Epidermal melanocyte (primary cell): ENCODE data around the gene TFCP2L1.
"Not testable (repeated sequence)": the region's sequence is repeated elsewhere in the genome, so short reads cannot be mapped to it uniquely, and the experiment has no call there.

Experiments
- DNase-seq: peaks from one replicate; pipeline ENCODE4 v3.0.0; 2011; ENCODE audit warnings: low spot score; ENCODE audit not compliant: insufficient read length

TFCP2L1 gene

GRCh38 chr2:121284463-121285449 is at the start of gene TFCP2L1:
TSS of gene TFCP2L1 (minus strand) at chr2:121285202. CDS start at chr2:121285109, 93 bp downstream.
- DNase-seq = no peak

DNA sequence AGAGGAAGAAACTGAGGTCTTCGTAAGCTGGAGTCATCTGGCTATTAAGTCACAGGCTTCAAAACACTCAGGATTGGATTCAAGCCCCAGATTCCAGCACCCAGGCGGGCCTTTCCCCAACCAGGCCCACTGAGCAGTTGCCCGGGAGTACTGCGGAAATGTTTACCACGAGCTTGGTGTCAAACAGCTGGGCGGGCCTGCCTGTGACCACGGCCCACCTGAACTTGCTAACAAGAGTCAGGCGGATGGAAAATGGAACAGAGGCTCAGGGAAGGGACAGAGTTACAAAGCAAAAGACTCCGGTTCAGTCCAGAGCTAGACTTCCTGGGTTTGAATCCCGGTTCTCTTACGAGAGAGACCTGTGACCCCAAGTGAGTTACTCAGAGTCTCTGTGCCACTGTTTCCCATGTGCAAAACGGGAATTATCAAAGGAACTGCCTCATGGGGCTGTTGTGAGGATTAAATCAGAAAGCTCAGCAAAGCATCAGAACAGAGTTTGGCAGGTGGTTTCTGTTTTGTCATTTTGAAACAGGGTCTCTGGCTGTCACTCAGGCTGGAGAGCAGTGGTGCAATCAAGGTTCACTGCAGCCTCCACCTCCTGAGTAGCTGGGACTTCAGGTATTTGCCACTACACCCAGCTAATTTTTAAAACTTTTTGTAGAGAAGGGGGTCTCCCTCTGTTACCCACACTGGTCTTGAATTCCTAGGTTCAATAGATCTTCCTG is 49.0 kb upstream of the TFCP2L1 start:
- no peak for DNase-seq

GRCh38 chr2:121333231-121333630 is 48.2 kb upstream of the TFCP2L1 start:
- no peak for DNase-seq

DNA sequence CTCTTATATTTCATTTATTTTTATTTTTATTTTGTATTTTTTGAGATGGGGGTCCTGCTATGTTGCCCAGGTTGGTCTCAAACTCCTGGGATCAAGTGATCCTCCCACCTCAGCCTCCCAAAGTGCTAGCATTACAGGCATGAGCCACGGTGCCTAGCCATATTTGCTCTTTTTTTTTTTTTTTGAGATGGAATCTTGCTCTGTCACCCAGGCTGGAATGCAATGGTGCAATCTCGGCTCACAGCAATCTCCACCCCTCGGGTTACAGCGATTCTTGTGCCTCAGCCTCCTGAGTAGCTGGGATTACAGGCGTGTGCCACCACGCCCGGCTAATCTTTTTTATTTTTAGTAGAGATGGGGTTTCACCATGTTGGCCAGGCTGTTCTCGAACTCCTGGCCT is 46.3 kb upstream of the TFCP2L1 start:
- not testable (repeated sequence) for DNase-seq

GRCh38 chr2:121330921-121331320 is 45.9 kb upstream of the TFCP2L1 start:
- DNase-seq = no peak

GRCh38 chr2:121329786-121330185 is 44.8 kb upstream of the TFCP2L1 start:
- no peak for DNase-seq

DNA sequence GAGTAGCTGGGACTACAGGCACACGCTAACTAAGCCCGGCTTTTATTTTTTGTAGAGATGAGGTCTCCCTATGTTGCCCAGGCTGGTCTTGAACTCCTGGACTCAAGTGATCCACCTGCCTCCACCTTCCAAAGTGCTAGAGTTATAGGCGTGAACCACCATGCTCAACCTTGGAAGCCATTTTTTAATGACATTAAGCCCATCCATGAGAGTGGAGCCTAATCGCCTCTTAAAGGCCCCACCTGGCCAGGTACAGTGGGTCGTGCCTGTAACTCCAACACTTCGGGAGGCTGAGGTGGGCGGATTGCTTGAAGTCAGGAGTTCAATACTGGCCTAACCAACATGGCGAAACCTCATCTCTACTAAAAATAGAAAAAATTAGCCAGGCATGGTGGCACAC is 41.6 kb upstream of the TFCP2L1 start:
- no peak for DNase-seq

- DNase-seq = no peak
These were observed 39.6 kb upstream of the TFCP2L1 start for GRCh38 chr2:121324601-121325000.

- DNase-seq = no peak
These were observed 36.5 kb upstream of the TFCP2L1 start for GRCh38 chr2:121321476-121321875.

GRCh38 chr2:121319941-121320340 is 34.9 kb upstream of the TFCP2L1 start:
- no peak for DNase-seq

DNA sequence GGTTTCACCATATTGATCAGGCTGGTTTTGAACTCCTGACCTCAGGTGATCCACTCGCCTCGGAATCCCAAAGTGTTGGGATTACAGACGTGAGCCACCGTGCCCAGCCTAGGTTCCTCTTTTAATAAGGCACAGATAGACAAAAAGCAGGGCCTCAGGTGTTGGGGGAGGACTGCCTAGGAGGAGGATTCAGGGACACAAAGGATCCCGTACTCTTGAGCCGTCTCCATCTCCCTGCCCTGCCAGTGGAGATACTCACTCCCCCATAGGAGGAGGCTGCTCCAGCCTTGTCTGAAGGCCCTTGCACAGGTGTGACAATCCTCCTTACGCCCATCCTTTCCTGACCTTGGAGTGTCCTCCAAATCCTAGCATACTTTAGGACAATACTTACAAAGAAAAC is 32.0 kb upstream of the TFCP2L1 start:
- DNase-seq = no peak

DNA sequence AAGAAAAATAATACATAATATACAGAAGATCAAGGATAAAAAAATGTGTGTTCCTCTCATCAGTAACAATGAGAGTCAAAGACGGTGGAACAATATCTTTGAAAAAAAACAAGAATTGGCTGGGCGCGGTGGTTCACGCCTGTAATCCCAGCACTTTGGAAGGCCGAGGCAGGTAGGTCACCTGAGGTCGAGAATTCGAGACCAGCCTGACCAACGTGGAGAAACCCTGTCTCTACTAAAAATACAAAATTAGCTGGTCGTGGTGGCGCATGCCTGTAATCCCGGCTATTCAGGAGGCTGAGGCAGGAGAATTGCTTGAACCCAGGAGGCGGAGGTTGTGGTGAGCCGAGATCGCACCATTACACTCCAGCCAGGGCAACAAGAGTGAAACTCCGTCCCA is 28.7 kb upstream of the TFCP2L1 start:
- DNase-seq = not testable (repeated sequence)

GRCh38 chr2:121309801-121310200 is 24.8 kb upstream of the TFCP2L1 start:
- no peak for DNase-seq

- no peak for DNase-seq
These were observed 24.3 kb upstream of the TFCP2L1 start for GRCh38 chr2:121309323-121309722.

- DNase-seq = no peak
These were observed 22.0 kb upstream of the TFCP2L1 start for GRCh38 chr2:121307048-121307447.

DNA sequence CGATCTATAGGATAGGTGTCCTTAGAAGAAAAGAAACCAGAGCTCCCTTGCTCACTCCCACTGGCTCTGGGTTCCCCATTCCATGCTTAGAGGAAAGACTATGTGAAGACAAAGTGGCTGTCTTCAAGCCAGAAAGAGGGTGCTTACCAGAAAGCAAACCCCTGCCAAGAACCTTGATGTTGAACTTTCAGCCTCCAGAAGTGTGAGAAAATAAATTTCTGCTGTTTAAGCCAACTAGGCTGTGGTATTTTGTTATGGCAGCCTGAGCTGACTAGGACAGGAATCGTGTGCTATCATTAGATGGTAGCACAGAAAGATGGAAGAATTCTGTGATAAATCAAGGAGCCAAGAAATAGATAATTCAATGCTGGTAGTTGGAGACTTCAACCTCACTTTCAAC is 19.9 kb upstream of the TFCP2L1 start:
- DNase-seq = no peak

GRCh38 chr2:121303531-121304263 is 18.7 kb upstream of the TFCP2L1 start:
- no peak for DNase-seq

GRCh38 chr2:121301190-121301589 is 16.2 kb upstream of the TFCP2L1 start:
- not testable (repeated sequence) for DNase-seq

DNA sequence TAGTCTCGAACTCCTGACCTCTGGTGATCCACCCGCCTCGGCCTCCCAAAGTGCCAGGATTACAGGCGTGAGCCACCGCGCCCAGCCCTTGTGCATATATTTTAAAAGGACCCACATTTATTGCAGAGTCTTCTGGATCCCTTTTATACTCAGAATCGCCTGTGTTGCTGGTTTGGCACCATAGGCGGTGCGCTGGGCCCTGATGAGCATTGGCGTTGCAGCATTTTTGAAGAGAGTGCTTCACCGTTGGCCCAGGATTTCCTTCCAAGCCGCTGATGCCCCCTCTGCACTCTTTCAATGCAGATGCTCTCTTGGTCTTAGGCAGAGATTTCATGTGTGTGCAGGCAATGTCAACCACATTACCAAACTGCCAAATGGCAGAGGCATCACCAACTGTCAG is 13.5 kb upstream of the TFCP2L1 start:
- DNase-seq = no peak

DNA sequence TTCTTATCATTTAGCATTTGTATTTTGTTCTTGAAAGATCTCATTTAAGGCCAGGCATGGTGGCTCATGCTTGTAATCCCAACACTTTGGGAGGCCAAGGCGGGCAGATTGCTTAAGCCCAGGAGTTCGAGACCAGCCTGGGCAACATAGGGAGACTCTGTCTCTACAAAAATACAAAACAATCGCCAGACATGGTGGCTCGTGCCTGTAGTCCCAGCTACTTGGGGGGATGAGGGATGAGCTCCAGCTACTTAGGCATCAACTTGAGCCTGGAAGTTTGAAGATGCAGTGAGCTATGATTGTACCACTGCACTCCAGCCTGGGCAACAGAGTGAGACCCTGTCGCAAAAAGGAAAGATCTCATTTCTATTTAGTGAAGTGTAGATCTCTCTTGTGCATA is 12.9 kb upstream of the TFCP2L1 start:
- DNase-seq = not testable (repeated sequence)

DNA sequence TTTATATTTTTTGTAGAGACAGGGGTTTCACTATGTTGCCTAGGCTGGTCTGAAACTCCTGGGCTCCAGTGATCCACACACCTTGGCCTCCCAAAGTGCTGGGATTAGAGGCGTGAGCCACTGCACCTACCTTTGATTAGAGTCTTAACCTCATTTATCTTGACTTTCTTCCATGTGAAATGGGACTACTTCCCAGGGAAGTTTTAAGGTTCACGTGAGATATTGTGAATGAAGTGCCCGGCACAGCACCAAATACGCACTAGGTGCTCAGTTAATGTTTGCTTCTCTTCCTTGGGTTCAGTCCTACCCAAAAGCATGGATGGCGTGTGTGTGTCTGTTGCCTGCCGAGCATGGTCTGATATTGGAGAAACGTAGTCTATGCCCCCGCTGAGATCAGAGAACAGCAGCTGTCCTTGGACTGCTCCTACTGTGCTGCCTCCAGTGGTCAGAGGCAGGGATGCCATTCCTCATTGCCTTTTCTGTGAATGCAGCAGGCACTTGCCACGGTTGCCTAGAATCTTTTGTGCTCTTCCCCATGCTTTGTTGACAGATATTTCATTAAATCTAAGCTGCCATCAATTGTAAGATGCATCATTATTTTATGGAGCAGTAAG is 12.3 kb upstream of the TFCP2L1 start:
- no peak for DNase-seq
